AG04450 (cell line): Measurements from ENCODE around the gene MYO16. TPM values are rescaled to one million over a fixed set of nuclear protein-coding genes. Genes with fewer than 3 reads are reported as not detected.

ENCODE experiments used
- CTCF ChIA-PET: fragments of 300-600, 350-600 bp; formaldehyde crosslinking; extraction: SDS; loops from one replicate; lab custom pipeline; 2022; ENCODE audit warnings: antibody characterized with exemption, inconsistent platforms; lab: Charles Lee
- POLR2A ChIA-PET: fragments of 350-600 bp; formaldehyde crosslinking; extraction: SDS; loops from one replicate; lab custom pipeline; 2021; ENCODE audit warnings: antibody characterized with exemption, inconsistent platforms; lab: Yijun Ruan, JAX
- DNase-seq: peaks from one replicate; pipeline ENCODE4 v3.0.0-alpha.2; 2011; ENCODE audit warnings: low read depth, low spot score
- H3K27ac ChIP-seq: one replicate; pipeline ENCODE4 v1.5.1; 2012; ENCODE audit warnings: low read depth, low read length, control low read depth
- H3K27me3 ChIP-seq: one replicate; pipeline ENCODE4 v1.6.0; 2012; ENCODE audit warnings: low read length; ENCODE audit not compliant: control insufficient read depth, insufficient read depth
- H3K4me3 ChIP-seq: 2 replicates; pipeline ENCODE4 v1.5.1; 2011; ENCODE audit warnings: mild to moderate bottlenecking, low read depth, low read length, control low read depth
- H3K9me3 ChIP-seq: 2 replicates; pipeline ENCODE4 v1.5.1; 2012; ENCODE audit warnings: low read length; ENCODE audit not compliant: control insufficient read depth, insufficient read depth
- polyA plus RNA-seq: library from polyadenylated mRNA; depleted of rRNA; stranded (reverse); fragments of >200 nt; gene quantifications from 2 replicates; pipeline ENCODE4 v1.2.3, GENCODE V29; 2011
- TF ChIP-seq, protein P1 (sequence below): IDR thresholded peaks from 2 replicates; pipeline ENCODE4 v1.5.1; 2011; ENCODE audit warnings: low read depth, low read length, control low read depth, inconsistent platforms

MYO16 gene
- polyA plus RNA-seq, 1 experiment: 0.02 TPM

DNA sequence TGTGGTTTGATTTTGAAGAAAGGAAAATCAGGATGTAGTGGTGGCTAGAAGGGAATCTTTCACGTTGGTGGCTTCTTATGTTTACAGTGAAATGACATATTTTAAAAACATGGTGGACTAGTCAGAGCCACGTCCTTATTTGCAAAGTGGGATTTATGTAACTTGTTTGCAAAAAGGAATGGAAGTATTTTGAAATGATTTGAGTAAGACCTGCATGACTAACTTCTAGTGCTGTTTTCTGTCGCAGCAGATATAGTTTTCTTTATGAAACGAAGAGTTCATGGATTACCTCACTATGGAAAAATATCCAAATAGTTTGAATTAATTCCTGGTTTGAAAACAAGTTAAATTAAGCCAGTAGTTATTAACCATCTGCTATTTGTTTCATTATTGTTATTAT is 476.5 kb downstream of the MYO16 start:
- DNase-seq: peak; percentile 2
- Histone ChIP-seq H3K27ac (no peak overlapping the region), H3K9me3 (no peaks in the 10 kb centered on the region), H3K27me3 (no peaks in the 10 kb centered on the region), H3K4me3 (no peak overlapping the region)
- CTCF ChIA-PET: no interaction called here
- TF ChIP-seq, protein P1, sequence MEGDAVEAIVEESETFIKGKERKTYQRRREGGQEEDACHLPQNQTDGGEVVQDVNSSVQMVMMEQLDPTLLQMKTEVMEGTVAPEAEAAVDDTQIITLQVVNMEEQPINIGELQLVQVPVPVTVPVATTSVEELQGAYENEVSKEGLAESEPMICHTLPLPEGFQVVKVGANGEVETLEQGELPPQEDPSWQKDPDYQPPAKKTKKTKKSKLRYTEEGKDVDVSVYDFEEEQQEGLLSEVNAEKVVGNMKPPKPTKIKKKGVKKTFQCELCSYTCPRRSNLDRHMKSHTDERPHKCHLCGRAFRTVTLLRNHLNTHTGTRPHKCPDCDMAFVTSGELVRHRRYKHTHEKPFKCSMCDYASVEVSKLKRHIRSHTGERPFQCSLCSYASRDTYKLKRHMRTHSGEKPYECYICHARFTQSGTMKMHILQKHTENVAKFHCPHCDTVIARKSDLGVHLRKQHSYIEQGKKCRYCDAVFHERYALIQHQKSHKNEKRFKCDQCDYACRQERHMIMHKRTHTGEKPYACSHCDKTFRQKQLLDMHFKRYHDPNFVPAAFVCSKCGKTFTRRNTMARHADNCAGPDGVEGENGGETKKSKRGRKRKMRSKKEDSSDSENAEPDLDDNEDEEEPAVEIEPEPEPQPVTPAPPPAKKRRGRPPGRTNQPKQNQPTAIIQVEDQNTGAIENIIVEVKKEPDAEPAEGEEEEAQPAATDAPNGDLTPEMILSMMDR: no peak
- POLR2A ChIA-PET: no interaction called here

DNA sequence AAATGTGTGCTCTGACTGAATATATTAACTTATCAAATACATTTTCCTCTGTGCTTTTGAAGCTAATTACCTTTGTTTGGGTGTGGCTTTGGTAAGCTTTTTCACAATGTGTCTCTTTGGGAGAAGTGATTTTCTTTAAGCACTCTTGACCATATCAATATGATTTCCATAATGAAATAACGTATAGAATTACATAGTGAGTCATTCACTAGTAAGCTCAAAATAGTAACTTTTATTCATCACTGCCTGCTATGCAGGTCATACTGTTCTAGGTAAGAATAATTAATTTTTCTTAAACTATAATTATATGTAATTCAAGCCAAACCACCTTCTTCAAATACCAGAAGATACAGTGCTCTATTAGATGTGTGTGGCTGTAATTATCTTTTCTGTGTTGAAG is 480.7 kb downstream of the MYO16 start:
- CTCF ChIA-PET: no interaction called here
- H3K27me3 ChIP-seq: no peaks in the 10 kb centered on the region
- no peaks in the 10 kb centered on the region for H3K9me3 ChIP-seq
- DNase-seq: no peak
- POLR2A ChIA-PET: no interaction called here
- no peak overlapping the region for H3K4me3 ChIP-seq
- H3K27ac ChIP-seq: no peak overlapping the region
- TF ChIP-seq, protein P1: no peak

DNA sequence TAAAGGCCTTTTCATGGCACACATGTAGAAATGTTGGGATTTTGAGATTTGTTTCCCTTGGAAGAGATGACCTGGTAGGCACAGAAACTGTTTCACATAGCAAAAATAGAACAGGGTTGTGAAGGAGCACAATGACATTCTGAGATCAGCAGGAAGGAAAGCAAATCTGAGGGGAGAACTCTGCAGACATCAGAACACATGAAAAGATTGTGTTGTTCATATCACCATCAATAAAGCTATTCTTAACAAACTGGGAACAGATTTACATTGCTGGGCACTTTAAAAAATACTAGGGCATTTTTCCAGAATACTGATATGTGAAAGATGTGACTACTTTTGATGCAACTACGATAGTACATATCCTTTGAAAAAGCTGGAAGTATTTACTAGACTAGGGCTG is 481.7 kb downstream of the MYO16 start:
- POLR2A ChIA-PET: no interaction called here
- TF ChIP-seq, protein P1: no peak
- CTCF ChIA-PET: interaction anchor here (0.8 kb wide), 1 partner anchor 673 kb away, joined by 3 read pairs; no protein-coding TSS in a partner anchor
- Histone ChIP-seq H3K9me3 (no peaks in the 10 kb centered on the region), H3K4me3 (no peak overlapping the region), H3K27ac (no peak overlapping the region), H3K27me3 (no peaks in the 10 kb centered on the region)
- DNase-seq: no peak

- TF ChIP-seq, protein P1: no peak
- H3K9me3 ChIP-seq: no peaks in the 10 kb centered on the region
- ChIA-PET CTCF (no interaction called here), POLR2A (no interaction called here)
- no peaks in the 10 kb centered on the region for H3K27me3 ChIP-seq
- no peak overlapping the region for H3K27ac ChIP-seq
- no peak for DNase-seq
- H3K4me3 ChIP-seq: no peak overlapping the region
Measured at GRCh38 chr13:109113427-109113826, 484.0 kb downstream of the MYO16 start.

DNA sequence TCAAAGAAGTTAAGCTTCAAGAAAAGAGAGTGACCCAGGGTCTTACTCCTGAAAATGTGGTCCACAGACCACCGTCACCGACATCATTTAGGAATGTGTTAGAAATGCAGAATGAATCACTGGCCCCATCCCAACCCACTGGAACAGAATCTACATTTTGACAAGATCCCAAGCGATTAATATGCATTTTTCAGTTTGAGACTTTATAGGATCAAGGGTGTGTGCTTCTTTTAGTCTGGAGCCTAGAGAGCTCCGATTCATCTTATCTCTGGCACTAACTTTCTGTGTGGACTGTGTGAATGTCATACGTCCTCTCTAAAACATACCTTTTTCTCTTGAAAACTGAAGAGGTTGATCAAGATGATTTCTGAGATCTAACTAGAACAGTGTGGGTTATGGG is 484.8 kb downstream of the MYO16 start:
- no peak for DNase-seq
- no peaks in the 10 kb centered on the region for H3K27me3 ChIP-seq
- TF ChIP-seq, protein P1: no peak
- H3K4me3 ChIP-seq: no peak overlapping the region
- CTCF ChIA-PET: no interaction called here
- POLR2A ChIA-PET: no interaction called here
- H3K9me3 ChIP-seq: no peaks in the 10 kb centered on the region
- H3K27ac ChIP-seq: no peak overlapping the region
